GM23338 (cell line): ENCODE measurements around the gene SYNE4.

ENCODE experiments used
- CREB1 ChIP-seq: fragments of 250-450 bp; sonication (Bioruptor Pico); IDR thresholded peaks from 2 replicates; pipeline ENCODE4 v1.5.0; 2020; ENCODE audit warnings: low read depth, mild to moderate bottlenecking, moderate library complexity
- CTCF ChIP-seq, 2 experiments: fragments of 200-600 bp in 1 of 2; sonication (generic) in 1 of 2; conservative IDR thresholded peaks; 2 replicates each; pipeline versions ENCODE4 v1.5.1 to v1.6.1; 2016 to 2017; ENCODE audit warnings: antibody characterized with exemption in 2 of 2, low read depth in 2 of 2, mild to moderate bottlenecking in 2 of 2, moderate library complexity in 1 of 2
- EZH2 ChIP-seq: fragments of 200-600 bp; sonication (generic); IDR thresholded peaks from one replicate; pipeline ENCODE4 v1.8.0; 2017; ENCODE audit warnings: antibody characterized with exemption, mild to moderate bottlenecking, low read depth; ENCODE audit not compliant: unreplicated experiment
- EZH2phosphoT487 ChIP-seq: fragments of 200-600 bp; sonication (generic); IDR thresholded peaks from one replicate; pipeline ENCODE4 v1.8.1; 2018; ENCODE audit warnings: antibody characterized with exemption; ENCODE audit not compliant: unreplicated experiment
- JUNB ChIP-seq: IDR thresholded peaks from one replicate; pipeline ENCODE4 v1.6.1; 2016; ENCODE audit warnings: antibody characterized with exemption; ENCODE audit not compliant: unreplicated experiment
- NANOG ChIP-seq: IDR thresholded peaks from 2 replicates; pipeline ENCODE4 v1.6.1; 2016; ENCODE audit warnings: antibody characterized with exemption, borderline replicate concordance
- POLR2AphosphoS5 ChIP-seq: IDR thresholded peaks from 2 replicates; pipeline ENCODE4 v1.6.1; 2016; ENCODE audit warnings: antibody characterized with exemption, low read depth
- STAT1 ChIP-seq: IDR thresholded peaks from one replicate; pipeline ENCODE4 v1.6.1; 2016; ENCODE audit warnings: antibody characterized with exemption; ENCODE audit not compliant: unreplicated experiment
- ZNF114 ChIP-seq: fragments of 250-450 bp; sonication (Bioruptor Pico); IDR thresholded peaks from 2 replicates; pipeline ENCODE4 v1.5.0; 2020; ENCODE audit warnings: mild to moderate bottlenecking, moderate library complexity
- ZNF331 ChIP-seq: fragments of 250-450 bp; sonication (Bioruptor Pico); IDR thresholded peaks from 2 replicates; pipeline ENCODE4 v1.5.0; 2020; ENCODE audit warnings: low read depth, mild to moderate bottlenecking, moderate library complexity
- TF ChIP-seq, protein P1 (sequence below): IDR thresholded peaks from one replicate; pipeline ENCODE4 v1.6.1; 2018; ENCODE audit warnings: antibody characterized with exemption; ENCODE audit not compliant: unreplicated experiment

- TF ChIP-seq CTCF (conservative IDR thresholded peaks at IDR 0.05; ENCODE audit: low read depth in 2 of 2) (peak; percentile 73 to 88), CREB1 (CRISPR knock-in tag) (no peak), POLR2AphosphoS5 (no peak), EZH2 (no peak), EZH2phosphoT487 (no peak), NANOG (no peak), ZNF114 (CRISPR knock-in tag) (no peak), ZNF331 (CRISPR knock-in tag) (no peak), JUNB (no peak), STAT1 (no peak)
- TF ChIP-seq, protein P1, sequence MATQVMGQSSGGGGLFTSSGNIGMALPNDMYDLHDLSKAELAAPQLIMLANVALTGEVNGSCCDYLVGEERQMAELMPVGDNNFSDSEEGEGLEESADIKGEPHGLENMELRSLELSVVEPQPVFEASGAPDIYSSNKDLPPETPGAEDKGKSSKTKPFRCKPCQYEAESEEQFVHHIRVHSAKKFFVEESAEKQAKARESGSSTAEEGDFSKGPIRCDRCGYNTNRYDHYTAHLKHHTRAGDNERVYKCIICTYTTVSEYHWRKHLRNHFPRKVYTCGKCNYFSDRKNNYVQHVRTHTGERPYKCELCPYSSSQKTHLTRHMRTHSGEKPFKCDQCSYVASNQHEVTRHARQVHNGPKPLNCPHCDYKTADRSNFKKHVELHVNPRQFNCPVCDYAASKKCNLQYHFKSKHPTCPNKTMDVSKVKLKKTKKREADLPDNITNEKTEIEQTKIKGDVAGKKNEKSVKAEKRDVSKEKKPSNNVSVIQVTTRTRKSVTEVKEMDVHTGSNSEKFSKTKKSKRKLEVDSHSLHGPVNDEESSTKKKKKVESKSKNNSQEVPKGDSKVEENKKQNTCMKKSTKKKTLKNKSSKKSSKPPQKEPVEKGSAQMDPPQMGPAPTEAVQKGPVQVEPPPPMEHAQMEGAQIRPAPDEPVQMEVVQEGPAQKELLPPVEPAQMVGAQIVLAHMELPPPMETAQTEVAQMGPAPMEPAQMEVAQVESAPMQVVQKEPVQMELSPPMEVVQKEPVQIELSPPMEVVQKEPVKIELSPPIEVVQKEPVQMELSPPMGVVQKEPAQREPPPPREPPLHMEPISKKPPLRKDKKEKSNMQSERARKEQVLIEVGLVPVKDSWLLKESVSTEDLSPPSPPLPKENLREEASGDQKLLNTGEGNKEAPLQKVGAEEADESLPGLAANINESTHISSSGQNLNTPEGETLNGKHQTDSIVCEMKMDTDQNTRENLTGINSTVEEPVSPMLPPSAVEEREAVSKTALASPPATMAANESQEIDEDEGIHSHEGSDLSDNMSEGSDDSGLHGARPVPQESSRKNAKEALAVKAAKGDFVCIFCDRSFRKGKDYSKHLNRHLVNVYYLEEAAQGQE = peak; percentile 52
These were observed 31.0 kb downstream of the SYNE4 start for GRCh38 chr19:35977446-35978222.
